Measurements from ENCODE around the gene KRT71. TPM values are rescaled to one million over a fixed set of nuclear protein-coding genes. Genes with fewer than 3 reads are reported as not detected.
"Not testable (repeated sequence)": the region's sequence is repeated elsewhere in the genome, so short reads cannot be mapped to it uniquely, and the experiment has no call there.

The KRT71 gene
- not detected in 2 replicates for total RNA-seq (2014; rRNA removed; shearing (Covaris generic))

DNA sequence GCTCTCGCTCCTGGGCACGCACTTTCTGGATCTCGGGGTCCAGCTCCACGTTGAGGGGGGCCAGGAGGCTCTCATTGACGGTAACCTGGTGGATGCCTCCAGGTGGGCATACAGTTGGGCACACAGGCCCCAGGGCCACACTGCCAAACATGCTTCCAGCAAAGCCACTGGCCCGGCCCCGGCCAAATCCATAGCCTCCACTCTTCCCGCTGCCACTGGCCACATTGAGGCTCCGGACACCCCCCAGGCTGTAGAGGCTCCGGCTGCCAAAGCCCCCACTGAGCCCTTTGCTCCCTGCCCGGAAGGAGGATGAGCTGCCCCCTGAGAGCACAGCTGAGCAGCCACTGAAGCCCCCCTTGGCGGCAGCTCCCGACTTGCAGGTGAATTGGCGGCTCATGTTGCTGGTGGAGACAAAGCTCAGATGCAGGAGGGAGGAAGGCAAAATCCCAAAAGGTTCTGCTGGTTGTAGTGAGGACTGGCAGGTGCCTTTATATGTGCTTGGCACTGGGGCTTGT, at the start of gene KRT71:
Gene KRT71, minus strand, starts transcription at position 465 of the 515 bp plus-strand sequence. Its CDS starts 68 bp downstream, at position 397.
- in situ Hi-C loops (cut with HindIII; ENCODE audit: low sequenced_read_pairs), result no loop called here
- DNase-seq (ENCODE audit: low spot score), result no peak

DNA sequence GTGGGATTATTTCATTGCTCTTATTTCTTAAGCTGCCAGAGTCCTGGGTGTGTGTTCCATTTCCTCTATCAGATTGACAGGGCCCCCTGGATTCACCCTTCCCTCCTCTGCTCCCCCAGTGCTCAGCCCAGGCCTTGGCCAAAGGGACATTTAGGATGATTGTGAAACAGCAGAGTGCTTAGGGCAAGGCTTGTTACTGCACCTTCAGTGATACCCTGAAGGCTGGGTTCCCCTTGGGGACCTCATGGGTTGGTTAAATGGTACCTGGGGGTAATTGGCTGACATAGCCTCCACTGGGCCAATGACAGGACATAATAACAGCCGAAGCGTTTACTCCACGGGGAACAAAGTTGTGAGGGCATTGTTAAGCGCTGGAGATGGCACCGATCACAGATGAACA, 49.6 kb upstream of the KRT71 start:
- in situ Hi-C loops (cut with HindIII; ENCODE audit: low sequenced_read_pairs), result no loop called here
- DNase-seq (ENCODE audit: low spot score), result no peak

DNA sequence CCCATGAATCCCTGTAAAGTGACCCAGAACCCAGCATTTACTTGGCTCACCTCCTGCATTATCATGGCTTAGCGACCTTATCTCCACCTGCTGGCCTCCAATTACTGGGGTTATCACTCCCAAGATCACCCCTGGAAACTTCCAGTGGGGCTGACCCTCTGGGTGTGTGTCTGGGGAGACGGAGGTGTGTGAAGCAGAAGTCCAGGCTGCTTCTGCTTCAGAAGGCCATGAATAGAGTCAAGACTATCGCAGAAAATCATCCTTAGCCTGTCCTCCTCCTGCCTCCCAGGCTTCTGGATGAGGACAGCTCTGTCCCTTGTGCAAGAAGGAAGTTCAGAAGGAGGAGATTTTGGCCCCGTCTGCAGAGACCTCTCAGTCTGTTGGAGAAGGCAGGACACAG, 48.7 kb upstream of the KRT71 start:
- no peak for DNase-seq (ENCODE audit: low spot score)
- in situ Hi-C loops (cut with HindIII; ENCODE audit: low sequenced_read_pairs), result no loop called here

DNA sequence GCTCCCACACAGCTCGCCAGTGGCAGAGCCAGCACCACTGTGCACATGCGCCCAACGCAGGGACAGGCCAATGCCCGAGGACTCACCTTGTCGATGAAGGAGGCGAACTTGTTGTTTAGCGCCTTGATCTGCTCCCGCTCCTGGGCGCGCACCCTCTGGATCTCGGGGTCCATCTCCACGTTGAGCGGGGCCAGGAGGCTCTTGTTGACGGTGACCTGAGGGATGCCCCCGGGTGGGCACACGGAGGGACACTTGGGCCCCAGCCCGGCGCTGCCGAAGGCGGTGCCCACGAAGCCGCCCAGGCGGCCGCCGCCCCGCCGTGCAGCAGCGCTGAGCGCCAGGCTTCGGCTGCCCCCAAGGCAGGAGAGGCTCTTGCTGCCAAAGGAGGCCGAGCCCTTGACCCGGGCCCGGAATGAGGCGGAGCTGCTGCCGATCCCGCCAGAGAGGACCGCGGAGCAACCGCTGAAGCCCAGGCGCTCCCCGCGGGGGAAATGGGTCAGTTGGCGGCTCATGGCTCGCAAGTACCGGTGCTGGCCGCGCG, 48.1 kb upstream of the KRT71 start, which contains the start of gene KRT72:
Gene KRT72, minus strand, starts transcription at position 523 of the 541 bp plus-strand sequence. Its CDS starts 11 bp downstream, at position 512.
- DNase-seq (ENCODE audit: low spot score), result no peak

DNA sequence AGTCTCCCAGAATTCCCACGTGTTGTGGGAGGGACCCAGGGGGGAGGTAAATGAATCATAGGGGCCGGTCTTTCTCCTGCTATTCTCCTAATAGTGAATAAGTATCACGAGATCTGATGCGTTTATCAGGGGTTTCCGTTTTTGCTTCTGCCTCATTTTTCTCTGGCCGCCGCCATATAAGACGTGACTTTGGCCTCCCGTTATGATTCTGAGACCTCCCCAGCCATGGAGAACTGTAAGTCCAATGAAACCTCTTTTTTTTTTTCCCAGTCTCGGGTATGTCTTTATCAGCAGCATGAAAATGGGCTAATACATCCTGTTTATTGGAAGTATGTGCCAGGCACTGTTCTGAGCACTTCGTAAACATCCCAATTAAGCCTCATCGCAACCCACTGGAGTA, 47.5 kb upstream of the KRT71 start:
- no peak for DNase-seq (ENCODE audit: low spot score)
- in situ Hi-C loops (cut with HindIII; ENCODE audit: low sequenced_read_pairs), result no loop called here

More for the DNA sequence above, 48.1 kb upstream of the KRT71 start, which contains the start of gene KRT72:
- in situ Hi-C loops (cut with HindIII; ENCODE audit: low sequenced_read_pairs), result no loop called here

DNA sequence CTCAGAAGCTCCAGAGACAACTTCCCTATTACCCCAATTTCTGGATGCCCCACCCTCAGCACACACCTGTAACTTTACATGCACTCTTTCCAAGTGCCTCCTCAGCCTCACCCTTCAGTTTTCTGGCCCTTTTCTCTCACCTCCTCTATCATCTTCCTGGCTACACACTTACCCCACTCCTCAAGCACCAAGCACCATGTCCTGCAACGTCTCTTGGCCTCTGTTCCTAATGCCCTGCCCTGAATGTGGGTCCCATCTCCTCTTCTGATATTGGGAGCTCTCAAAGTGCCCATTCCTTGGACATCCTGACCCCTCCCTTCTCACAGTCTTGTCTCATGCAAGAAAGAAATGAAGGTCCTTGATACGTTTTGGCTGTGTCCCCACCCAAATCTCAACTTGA, 47.1 kb upstream of the KRT71 start:
- no peak for DNase-seq (ENCODE audit: low spot score)
- in situ Hi-C loops (cut with HindIII; ENCODE audit: low sequenced_read_pairs), result no loop called here

DNA sequence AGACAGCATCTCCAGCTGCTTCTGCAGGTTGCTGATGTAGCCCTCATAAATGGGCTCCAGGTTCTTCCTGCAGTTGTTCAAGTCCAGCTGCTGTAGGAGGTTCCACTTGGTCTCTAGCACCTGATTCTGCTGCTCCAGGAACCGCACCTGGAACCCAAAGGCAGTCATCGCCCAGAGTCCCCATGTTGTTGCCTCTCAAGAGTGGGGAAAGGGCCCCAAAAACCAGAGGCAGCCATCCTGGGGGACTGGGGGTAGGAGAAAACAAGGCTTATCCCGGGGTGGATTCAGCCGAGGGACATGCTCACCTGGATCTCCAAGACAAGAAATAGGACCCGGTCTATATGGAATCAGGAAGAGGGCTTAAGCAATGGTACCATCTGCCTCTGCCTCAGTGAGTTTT, 46.0 kb upstream of the KRT71 start:
- in situ Hi-C loops (cut with HindIII; ENCODE audit: low sequenced_read_pairs), result no loop called here
- no peak for DNase-seq (ENCODE audit: low spot score)

DNA sequence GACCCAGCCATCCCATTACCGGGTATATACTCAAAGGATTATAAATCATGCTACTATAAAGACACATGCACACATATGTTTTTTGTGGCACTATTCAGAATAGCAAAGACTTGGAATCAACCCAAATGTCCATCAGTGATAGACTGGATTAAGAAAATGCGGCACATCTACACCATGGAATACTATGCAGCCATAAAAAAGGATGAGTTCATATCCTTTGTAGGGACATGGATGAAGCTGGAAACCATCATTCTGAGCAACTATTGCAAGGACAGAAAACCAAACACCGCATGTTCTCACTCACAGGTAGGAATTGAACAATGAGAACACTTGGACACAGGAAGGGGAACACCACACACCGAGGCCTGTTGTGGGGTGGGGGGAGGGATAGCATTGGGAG, 41.3 kb upstream of the KRT71 start:
- in situ Hi-C loops (cut with HindIII; ENCODE audit: low sequenced_read_pairs); DNase-seq (ENCODE audit: low spot score): not testable (repeated sequence)

DNA sequence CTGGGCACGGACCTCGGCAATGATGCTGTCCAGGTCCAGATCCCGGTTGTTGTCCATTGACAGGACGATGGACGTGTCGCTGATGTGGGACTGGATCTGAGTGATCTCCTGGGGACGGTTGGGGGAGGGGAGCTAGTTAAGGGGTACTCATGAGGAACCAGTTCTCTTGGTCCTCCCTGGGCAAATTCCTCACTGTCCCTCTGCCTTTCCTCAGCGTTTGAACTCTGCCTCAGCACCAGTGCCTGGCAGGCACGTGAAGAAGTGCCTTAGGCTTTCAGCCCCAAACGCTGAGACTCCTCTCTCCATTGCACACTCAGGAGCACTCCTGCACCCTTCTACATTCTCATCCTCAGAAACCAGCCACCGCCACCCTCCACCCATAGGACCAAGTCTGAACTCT, 38.6 kb upstream of the KRT71 start:
- DNase-seq (ENCODE audit: low spot score), result no peak
- in situ Hi-C loops (cut with HindIII; ENCODE audit: low sequenced_read_pairs), result no loop called here

DNA sequence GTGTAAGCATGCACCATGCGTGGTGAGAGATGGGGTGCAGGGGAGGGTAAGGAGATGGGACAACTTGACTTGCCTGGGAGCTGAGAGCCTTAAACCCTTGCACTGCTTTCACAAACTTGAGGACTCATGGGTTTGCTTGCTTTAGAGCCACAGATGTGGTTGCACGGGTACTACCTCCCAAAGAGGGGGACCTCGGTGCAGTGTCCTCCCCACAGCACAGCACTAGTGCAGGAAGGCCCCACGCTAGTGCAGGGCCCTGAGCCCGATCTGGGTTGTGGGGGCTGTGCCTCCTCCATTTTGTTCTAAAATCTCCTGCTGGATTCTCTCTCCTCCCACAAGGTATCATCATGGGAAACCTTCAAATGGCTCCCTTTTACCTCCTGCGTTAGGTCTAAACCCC, 37.1 kb upstream of the KRT71 start:
- in situ Hi-C loops (cut with HindIII; ENCODE audit: low sequenced_read_pairs), result no loop called here
- DNase-seq (ENCODE audit: low spot score), result no peak

DNA sequence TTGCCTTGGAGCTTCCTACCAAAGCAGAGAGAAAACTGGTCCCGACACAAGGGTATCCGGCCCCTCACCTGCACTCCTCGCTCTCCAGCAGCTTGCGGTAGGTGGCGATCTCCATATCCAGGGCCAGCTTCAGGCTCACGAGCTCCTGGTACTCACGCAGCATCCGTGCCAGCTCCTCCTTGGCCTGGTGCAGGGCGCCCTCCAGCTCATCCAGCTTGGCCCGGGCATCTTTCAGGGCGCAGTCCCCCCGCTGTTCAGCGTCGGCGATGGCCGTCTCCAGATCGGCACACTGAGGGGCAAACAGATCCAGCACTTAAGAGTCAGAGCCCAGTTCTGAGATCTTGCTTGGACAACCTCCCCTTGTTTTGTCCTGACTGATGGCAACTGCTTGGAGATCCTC, 34.6 kb upstream of the KRT71 start:
- no peak for DNase-seq (ENCODE audit: low spot score)
- in situ Hi-C loops (cut with HindIII; ENCODE audit: low sequenced_read_pairs), result no loop called here

DNA sequence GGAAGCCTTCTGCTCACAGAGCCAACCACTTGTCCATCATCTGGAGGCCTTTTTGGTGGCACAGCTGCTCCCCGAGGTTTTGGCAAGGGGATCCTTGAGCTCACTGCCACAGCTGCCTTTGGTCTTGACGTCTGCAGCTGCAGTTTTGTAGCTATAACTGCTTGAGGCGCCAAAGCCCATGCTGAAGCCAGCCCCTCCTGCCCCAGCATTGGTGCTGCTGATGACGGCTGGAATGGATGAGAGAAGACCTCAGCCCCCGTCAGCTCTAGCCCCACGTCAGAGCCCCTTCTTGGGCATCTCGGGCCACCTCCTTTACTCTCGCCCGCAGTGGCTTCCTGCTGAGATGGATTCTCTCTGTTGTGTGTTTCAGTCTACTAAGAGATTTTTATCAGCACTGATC, 33.0 kb upstream of the KRT71 start:
- in situ Hi-C loops (cut with HindIII; ENCODE audit: low sequenced_read_pairs), result no loop called here
- DNase-seq (ENCODE audit: low spot score), result no peak

DNA sequence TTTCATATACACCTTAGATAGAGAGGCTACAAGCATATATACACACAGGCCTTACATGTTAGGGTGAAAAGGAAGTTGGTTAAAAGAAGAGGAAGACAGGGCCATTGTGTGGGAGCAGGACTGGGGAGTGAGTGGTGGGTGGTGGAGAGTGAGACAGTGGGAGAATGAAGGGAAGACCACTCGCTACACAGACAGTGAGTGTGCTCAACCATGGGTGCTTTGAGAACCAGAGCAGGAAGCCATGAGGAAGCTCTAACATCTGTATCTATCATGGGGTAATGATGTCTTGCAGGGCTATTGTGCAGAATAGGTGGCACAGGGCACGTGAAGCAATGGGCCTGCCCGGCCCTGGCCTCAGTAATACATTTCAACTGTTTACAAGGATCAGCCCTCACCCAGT, 32.1 kb upstream of the KRT71 start:
- in situ Hi-C loops (cut with HindIII; ENCODE audit: low sequenced_read_pairs), result no loop called here
- DNase-seq (ENCODE audit: low spot score), result no peak

DNA sequence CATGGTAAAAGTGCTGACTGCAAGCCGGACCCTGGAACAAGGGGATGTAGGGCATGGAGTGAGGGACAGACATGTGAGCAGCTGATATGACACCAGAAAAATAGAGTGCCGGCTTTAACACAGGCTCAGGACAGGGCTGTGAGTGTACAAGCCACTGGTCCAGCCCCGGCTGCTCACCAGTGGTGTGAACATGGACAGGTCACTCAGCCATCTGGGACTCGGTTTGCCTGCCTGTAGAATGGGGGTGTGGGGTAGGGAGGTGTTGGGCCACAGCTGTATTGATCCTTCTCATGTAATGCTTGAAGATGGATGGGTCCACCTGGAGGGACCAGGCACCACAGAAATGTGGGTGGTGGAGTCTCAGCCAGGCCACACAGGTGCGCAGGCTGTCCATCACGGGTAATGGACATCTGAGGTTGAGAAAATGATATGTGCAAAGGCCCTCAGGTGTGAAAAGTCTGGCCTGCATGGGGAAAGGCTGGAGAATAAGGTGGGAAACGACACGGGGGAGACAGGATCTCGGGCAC, 31.3 kb upstream of the KRT71 start:
- in situ Hi-C loops (cut with HindIII; ENCODE audit: low sequenced_read_pairs), result no loop called here
- DNase-seq (ENCODE audit: low spot score), result no peak

DNA sequence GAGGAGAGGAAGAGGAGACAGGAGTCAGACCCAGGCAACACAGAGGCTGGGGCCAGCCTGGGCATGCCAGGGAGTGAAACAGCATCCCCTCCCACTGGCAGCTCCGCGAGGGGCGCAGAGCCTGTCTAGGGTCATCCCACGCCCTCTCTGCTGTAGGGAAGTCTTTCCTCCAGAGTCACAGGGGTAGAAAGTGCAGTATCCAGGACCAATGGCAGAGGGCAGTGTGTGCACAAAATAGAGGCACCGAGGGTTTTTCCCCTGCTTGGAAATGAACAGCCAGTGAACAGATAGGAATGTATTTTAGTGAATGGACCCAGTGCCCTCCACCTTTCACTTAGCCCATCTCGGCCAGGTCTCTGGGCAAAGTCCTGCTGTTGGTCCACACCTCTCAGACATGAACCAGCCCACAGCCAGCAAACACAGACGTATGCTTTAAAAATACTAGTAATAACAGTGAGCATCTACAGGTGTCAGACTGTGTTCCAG, 30.1 kb upstream of the KRT71 start:
- in situ Hi-C loops (cut with HindIII; ENCODE audit: low sequenced_read_pairs), result no loop called here

DNA sequence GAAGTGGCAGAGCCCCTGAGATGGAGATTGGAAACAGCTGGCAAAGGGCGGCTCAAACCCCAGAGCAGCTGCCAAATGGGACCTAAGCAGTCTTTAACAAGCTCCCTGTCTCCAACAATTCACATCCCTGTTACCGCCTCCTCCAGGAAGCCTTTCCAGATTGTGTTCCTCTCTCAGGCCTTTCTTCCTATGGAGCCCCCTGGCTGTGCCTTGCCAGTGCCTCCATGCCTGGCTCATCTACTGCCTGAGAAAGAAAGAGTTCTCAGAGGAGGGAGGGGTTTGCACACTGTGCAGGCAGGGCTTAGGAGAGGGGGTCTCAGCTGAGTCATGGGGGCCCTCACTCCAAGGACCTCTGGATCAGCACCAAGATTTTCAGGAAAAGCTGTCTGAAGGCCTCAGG, 29.5 kb upstream of the KRT71 start:
- DNase-seq (ENCODE audit: low spot score), result no peak
- in situ Hi-C loops (cut with HindIII; ENCODE audit: low sequenced_read_pairs), result no loop called here

More for the DNA sequence above, 30.1 kb upstream of the KRT71 start:
- DNase-seq (ENCODE audit: low spot score), result peak; percentile 30

DNA sequence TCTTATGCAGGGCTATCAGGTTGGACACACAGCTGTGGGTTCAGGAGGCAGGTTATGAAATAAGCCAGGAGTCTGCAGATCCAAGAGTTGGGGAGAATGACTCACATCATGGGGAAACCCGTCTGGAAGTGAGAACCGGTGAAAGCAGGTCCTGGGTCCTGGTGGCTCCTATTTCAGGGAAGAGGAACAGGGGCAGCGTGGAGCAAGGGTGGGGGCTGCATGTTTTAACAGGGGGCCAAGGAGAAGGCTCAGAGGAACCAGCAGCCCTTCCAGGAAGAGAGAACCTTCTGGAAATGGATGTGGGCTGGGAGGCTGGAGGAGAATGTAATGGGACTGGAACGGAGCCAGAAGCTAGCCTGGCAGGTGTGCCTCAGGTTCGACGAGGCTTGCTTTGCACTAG, 28.5 kb upstream of the KRT71 start:
- in situ Hi-C loops (cut with HindIII; ENCODE audit: low sequenced_read_pairs), result no loop called here
- no peak for DNase-seq (ENCODE audit: low spot score)

DNA sequence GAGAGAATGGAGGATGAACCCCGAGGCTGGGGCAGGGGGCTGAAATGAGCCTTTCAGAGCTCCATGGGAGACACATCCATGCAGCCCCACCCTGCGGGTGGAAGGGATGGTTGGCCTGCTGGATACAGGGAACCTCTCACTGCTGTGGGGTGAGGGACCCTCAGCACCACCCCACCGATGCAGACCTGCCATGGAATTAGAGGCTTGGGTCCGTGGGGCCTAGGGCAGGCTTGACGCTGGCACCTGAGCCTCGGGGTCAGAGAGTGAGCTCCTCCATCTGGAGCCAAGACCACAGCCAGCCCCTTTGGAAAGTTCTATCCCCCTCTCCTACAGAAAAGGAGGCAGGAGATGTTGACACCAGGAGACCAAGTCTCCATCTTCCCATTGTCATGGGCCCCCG, 28.1 kb upstream of the KRT71 start:
- in situ Hi-C loops (cut with HindIII; ENCODE audit: low sequenced_read_pairs), result no loop called here
- no peak for DNase-seq (ENCODE audit: low spot score)

DNA sequence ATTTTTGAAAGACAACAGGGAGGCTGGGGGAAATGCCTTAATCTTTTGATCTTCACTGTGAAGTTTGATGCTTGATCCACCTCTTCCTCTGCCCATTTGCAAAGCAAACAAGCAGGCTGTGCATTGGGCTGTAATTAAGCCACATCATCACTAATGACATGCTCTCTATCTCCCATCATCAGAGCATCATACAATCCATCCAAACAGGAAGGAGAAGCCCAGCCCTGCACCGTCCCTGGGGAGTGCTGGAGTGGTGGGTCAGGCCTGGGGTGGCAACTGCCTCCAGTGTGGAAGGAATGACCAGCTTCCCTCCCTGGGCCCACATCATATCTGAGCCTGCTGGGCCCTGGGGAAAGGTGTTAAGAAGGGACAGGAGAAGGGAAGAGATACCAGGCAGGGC, 27.6 kb upstream of the KRT71 start:
- in situ Hi-C loops (cut with HindIII; ENCODE audit: low sequenced_read_pairs), result no loop called here

DNA sequence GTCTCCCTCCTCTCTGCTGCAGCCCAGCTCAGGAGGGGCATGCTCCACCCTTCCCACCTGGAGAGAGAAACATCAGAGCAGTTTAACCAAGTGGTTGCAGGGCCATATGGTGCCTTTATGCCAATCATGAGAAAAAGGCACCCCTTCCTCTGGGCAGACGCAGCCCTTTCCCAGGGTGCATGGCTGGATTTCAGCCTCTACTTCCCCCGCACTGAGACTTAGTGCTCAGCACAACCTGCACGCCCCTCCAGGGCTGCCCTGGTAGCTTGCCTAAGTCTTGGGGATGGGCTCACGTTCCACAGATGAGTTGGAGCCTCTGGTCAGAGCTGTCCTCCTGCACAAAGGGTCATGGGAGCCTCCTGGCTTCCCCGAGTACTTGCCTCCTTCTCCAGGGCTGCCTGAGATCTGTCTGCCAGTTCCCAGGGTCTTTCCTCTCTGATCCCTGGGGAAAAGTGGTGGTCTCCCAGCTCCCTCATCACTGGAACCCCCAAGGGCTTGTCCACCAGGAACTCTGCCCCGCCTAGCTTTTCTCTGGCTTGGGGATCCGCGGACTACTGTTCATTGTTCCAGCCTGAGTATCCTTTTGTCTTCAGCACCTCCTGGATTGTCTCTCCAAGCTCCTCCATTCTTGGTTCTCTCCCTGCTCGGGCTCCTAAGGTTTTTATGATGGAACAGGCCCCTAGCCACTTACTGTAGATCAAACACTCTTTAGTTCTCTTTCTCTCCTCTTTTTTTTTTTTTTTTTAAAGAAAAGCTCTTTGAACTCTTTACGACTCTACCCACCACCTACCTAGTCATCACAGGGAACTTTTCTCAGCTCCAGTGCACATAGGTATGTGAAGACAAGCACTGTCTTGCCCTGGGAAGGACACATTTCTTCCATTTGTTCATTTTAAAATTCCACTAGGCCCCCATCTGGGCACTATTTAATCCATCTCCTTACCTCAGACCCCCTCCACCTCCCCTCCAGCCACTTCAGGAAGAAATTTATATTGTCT, 26.8 kb upstream of the KRT71 start:
- DNase-seq (ENCODE audit: low spot score), result no peak
- in situ Hi-C loops (cut with HindIII; ENCODE audit: low sequenced_read_pairs), result no loop called here

More for the DNA sequence above, 27.6 kb upstream of the KRT71 start:
- no peak for DNase-seq (ENCODE audit: low spot score)
